ENCODE results near the gene PRKD3.

PRKD3 gene

GRCh38 chr2:37333256-37333655, 8.6 kb upstream of the PRKD3 start:
- TF ChIP-seq, protein P1, sequence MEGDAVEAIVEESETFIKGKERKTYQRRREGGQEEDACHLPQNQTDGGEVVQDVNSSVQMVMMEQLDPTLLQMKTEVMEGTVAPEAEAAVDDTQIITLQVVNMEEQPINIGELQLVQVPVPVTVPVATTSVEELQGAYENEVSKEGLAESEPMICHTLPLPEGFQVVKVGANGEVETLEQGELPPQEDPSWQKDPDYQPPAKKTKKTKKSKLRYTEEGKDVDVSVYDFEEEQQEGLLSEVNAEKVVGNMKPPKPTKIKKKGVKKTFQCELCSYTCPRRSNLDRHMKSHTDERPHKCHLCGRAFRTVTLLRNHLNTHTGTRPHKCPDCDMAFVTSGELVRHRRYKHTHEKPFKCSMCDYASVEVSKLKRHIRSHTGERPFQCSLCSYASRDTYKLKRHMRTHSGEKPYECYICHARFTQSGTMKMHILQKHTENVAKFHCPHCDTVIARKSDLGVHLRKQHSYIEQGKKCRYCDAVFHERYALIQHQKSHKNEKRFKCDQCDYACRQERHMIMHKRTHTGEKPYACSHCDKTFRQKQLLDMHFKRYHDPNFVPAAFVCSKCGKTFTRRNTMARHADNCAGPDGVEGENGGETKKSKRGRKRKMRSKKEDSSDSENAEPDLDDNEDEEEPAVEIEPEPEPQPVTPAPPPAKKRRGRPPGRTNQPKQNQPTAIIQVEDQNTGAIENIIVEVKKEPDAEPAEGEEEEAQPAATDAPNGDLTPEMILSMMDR (IDR thresholded peaks at IDR 0.05): no peak
- no peak for TF ChIP-seq ZFX (IDR thresholded peaks at IDR 0.05; ENCODE audit: borderline replicate concordance)
- H3K27ac ChIP-seq: no peak overlapping the region

DNA sequence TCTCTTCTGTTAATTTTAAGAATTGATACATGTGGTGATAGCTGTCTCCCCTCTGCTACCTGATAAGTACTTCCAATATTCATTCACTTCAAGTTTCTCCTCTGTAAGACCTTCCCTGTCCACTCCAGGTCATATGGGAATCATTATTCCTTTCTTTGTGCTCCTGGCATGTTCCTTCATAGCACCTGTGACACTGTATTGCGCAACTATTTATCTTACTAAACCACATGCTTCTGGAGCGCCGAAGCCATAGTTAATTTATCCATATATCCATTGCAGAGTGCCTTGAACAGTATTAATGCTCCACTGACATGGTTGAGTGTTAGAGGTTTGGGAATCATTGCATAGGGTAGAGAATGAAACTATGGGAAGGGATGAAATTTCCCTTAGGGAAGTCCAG, 7.9 kb upstream of the PRKD3 start:
- no peak overlapping the region for H3K27ac ChIP-seq
- TF ChIP-seq ZFX (IDR thresholded peaks at IDR 0.05; ENCODE audit: borderline replicate concordance): no peak
- TF ChIP-seq, protein P1 (IDR thresholded peaks at IDR 0.05): no peak

GRCh38 chr2:37330681-37331080, 6.0 kb upstream of the PRKD3 start:
- no peak overlapping the region for H3K27ac ChIP-seq

GRCh38 chr2:37326866-37327634, 2.4 kb upstream of the PRKD3 start:
- no peak overlapping the region for H3K27ac ChIP-seq
- no peak for TF ChIP-seq ZFX (IDR thresholded peaks at IDR 0.05; ENCODE audit: borderline replicate concordance)
- TF ChIP-seq, protein P1 (IDR thresholded peaks at IDR 0.05): no peak

More at GRCh38 chr2:37330681-37331080, 6.0 kb upstream of the PRKD3 start:
- TF ChIP-seq, protein P1 (IDR thresholded peaks at IDR 0.05): no peak
- TF ChIP-seq ZFX (IDR thresholded peaks at IDR 0.05; ENCODE audit: borderline replicate concordance): no peak

- H3K27ac ChIP-seq: no peak overlapping the region
- TF ChIP-seq, protein P1 (IDR thresholded peaks at IDR 0.05): no peak
Measured at GRCh38 chr2:37326285-37326684, 1.7 kb upstream of the PRKD3 start.

DNA sequence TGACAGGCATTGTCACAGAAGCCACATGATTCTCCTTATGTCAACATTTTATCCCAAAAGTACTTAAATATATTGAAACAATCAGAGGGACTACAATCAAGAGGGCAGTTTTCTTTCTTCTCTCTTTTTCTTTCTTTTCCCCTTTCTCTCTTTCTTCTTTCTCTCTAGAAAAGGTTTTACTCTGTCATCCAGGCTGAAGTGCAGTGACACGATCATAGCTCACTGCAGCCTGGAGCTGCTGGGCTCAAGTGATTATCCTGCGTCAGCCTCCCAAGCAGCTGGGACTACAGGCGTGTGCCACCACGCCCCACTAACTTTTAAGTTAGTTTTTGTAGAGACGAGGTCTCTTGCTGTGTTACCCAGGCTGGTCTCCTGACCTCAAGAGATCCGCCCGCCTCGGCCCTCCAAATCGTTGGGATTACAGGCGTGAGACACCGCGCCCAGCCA, 1.0 kb upstream of the PRKD3 start:
- TF ChIP-seq, protein P1 (IDR thresholded peaks at IDR 0.05): no peak
- TF ChIP-seq ZFX (IDR thresholded peaks at IDR 0.05; ENCODE audit: borderline replicate concordance): no peak
- no peak overlapping the region; the same call in 1 of the 2 replicates for H3K27ac ChIP-seq

GRCh38 chr2:37324536-37324785, 172 bp downstream of the PRKD3 start:
- peak overlapping the region; percentile 10 for H3K27ac ChIP-seq

More at GRCh38 chr2:37324536-37324785, 172 bp downstream of the PRKD3 start:
- no peak for TF ChIP-seq ZFX (IDR thresholded peaks at IDR 0.05; ENCODE audit: borderline replicate concordance)
- TF ChIP-seq, protein P1 (IDR thresholded peaks at IDR 0.05): peak; percentile 12
